Suprapubic skin (tissue), 4 donors: ENCODE data around the gene PLBD1. TPM values are rescaled to one million over a fixed set of nuclear protein-coding genes. Genes with fewer than 3 reads are reported as not detected.

Experiments used
- DNase-seq, 2 donors: peaks; one replicate each; pipeline ENCODE4 v3.0.0-alpha.2; 2019; ENCODE audit warnings: low spot score in 2 of 2
- H3K27ac ChIP-seq: fragments of 200-600 bp; sonication (generic); one replicate; pipeline ENCODE4 v1.5.1; 2019
- H3K27me3 ChIP-seq: fragments of 200-600 bp; sonication (generic); one replicate; pipeline ENCODE4 v1.5.1; 2019
- H3K36me3 ChIP-seq: fragments of 200-600 bp; sonication (generic); one replicate; pipeline ENCODE4 v1.5.1; 2019
- H3K4me1 ChIP-seq: fragments of 200-600 bp; sonication (generic); one replicate; pipeline ENCODE4 v1.5.1; 2019
- H3K4me3 ChIP-seq: fragments of 200-600 bp; sonication (generic); one replicate; pipeline ENCODE4 v1.5.1; 2019; ENCODE audit warnings: mild to moderate bottlenecking
- H3K9me3 ChIP-seq: fragments of 200-600 bp; sonication (generic); one replicate; pipeline ENCODE4 v1.5.1; 2019
- CTCF ChIP-seq, 2 donors: fragments of 200-600 bp in 1 of 2; fragments of 450-650 bp in 1 of 2; sonication (generic) in 1 of 2; IDR thresholded peaks; one replicate each; pipeline ENCODE4 v1.5.1; 2016 to 2019; ENCODE audit warnings: antibody characterized with exemption in 2 of 2, mild to moderate bottlenecking in 1 of 2, moderate library complexity in 1 of 2
- EP300 ChIP-seq: sonication (generic); formaldehyde crosslinking; IDR thresholded peaks from one replicate; pipeline ENCODE4 v1.6.1; 2017; ENCODE audit warnings: antibody characterized with exemption
- POLR2A ChIP-seq, 2 donors: fragments of 450-650 bp; IDR thresholded peaks; one replicate each; pipeline ENCODE4 v1.6.1; 2017; ENCODE audit warnings: antibody characterized with exemption in 2 of 2, mild to moderate bottlenecking in 2 of 2, moderate library complexity in 2 of 2
- POLR2AphosphoS5 ChIP-seq, 3 donors: sonication (generic); formaldehyde crosslinking; IDR thresholded peaks; one replicate each; pipeline ENCODE4 v1.6.1; 2017; ENCODE audit warnings: antibody characterized with exemption in 3 of 3
- WGBS: methylation state at CpG from one replicate; pipeline ENCODE4 v1.1.5; 2018; 5-methylcytosine and 5-hydroxymethylcytosine counted together
- total RNA-seq, 4 donors: library from RNA; depleted of rRNA; stranded (reverse); fragments of >200 nt; gene quantifications; one replicate each; pipeline ENCODE4 v1.1.0, GENCODE V29; 2016

The PLBD1 gene
- total RNA-seq, 4 donors from 2014 or later: 10.6 to 22.0 (median 18.1) TPM

GRCh38 chr12:14611640-14612203 lies 44.0 kb upstream of the PLBD1 start:
- WGBS: 93% methylated on average over 3 of the region's 3 CpGs
- TF ChIP-seq POLR2A (IDR thresholded peaks at IDR 0.05) (no peak), CTCF (IDR thresholded peaks at IDR 0.05) (no peak), POLR2AphosphoS5 (IDR thresholded peaks at IDR 0.05) (no peak), EP300 (no peak)
- no peak overlapping the region for H3K4me3 ChIP-seq

GRCh38 chr12:14607568-14607967 lies 39.9 kb upstream of the PLBD1 start:
- no peak overlapping the region for H3K27ac ChIP-seq
- DNase-seq: no peak
- H3K27me3 ChIP-seq: no peaks in the 10 kb centered on the region
- H3K4me1 ChIP-seq: no peaks in the 10 kb centered on the region
- no peak overlapping the region for H3K4me3 ChIP-seq
- no peak for TF ChIP-seq CTCF (IDR thresholded peaks at IDR 0.05)
- no peak for TF ChIP-seq POLR2A (IDR thresholded peaks at IDR 0.05)
- no peak for TF ChIP-seq EP300
- no peak for TF ChIP-seq POLR2AphosphoS5 (IDR thresholded peaks at IDR 0.05)
- H3K36me3 ChIP-seq: no peaks in the 10 kb centered on the region
- H3K9me3 ChIP-seq: peaks cover 41% of the 10 kb centered on the region

More at GRCh38 chr12:14611640-14612203, 44.0 kb upstream of the PLBD1 start:
- Histone ChIP-seq H3K4me1 (peaks cover 25% of the 10 kb centered on the region), H3K27ac (no peak overlapping the region), H3K36me3 (no peaks in the 10 kb centered on the region), H3K9me3 (peaks cover 22% of the 10 kb centered on the region), H3K27me3 (no peaks in the 10 kb centered on the region)
- no peak for DNase-seq

DNA sequence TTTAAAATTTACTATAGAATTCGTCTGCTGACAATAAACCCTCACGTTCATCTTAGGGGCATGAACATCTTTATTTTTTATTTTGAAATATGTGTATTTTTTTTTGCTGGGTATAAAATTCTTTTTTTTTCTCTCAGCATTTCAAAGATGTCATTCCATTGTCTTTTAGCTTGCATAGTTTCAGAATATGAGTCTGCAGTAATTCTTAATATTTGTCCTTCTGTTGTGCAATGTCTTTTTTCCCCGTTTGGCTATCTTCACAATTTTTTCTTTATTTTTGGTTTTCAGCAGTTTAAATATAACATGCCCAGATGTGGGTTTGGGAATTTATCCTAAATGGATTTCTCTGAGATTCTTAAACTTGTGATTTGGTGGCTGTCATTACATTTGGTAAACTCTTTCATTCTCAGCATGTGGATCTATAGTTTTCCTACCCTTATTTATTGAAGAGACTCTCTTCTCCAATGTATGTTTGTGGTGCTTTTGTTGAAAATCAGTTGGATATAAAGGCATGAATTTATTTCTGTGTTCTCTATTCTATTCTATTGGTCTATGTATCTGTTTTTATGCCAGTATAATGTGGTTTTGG lies 37.8 kb upstream of the PLBD1 start:
- H3K4me3 ChIP-seq: no peak overlapping the region
- peaks cover 32% of the 10 kb centered on the region for H3K9me3 ChIP-seq
- DNase-seq: no peak
- TF ChIP-seq EP300 (no peak), POLR2A (IDR thresholded peaks at IDR 0.05) (no peak), CTCF (IDR thresholded peaks at IDR 0.05) (no peak), POLR2AphosphoS5 (IDR thresholded peaks at IDR 0.05) (no peak)
- WGBS: 87% methylated on average over 3 of the region's 3 CpGs
- no peak overlapping the region for H3K27ac ChIP-seq
- H3K36me3 ChIP-seq: no peaks in the 10 kb centered on the region
- no peaks in the 10 kb centered on the region for H3K4me1 ChIP-seq
- H3K27me3 ChIP-seq: no peaks in the 10 kb centered on the region

- Histone ChIP-seq H3K27ac (no peak overlapping the region), H3K9me3 (peaks cover 20% of the 10 kb centered on the region), H3K36me3 (no peaks in the 10 kb centered on the region), H3K4me3 (no peak overlapping the region), H3K4me1 (no peaks in the 10 kb centered on the region), H3K27me3 (no peaks in the 10 kb centered on the region)
- no peak for DNase-seq
- WGBS: 79% methylated on average over 4 of the region's 4 CpGs
- TF ChIP-seq CTCF (IDR thresholded peaks at IDR 0.05) (no peak), EP300 (no peak), POLR2AphosphoS5 (IDR thresholded peaks at IDR 0.05) (no peak), POLR2A (IDR thresholded peaks at IDR 0.05) (no peak)
Measured at GRCh38 chr12:14601692-14602478, 34.2 kb upstream of the PLBD1 start.

DNA sequence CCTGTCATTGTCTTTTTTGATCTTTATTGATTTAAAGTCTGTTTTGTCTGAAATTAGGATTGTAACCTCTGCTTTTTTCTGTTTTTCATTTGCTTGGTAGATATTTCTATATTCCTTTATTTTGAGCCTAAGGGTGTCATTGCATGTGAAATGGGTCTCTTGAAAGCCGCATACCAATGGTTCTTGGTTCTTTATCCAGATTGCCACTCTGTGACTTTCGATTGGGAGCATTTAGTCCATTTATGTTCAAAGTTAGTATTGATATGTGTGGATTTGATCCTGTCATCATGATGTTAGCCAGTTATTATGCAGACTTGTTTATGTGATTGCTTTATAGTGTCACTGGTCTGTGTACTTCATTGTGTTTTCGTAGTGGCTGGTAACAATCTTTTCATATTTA lies 29.8 kb upstream of the PLBD1 start:
- WGBS: 87% methylated on average over 3 of the region's 3 CpGs
- H3K4me3 ChIP-seq: no peak overlapping the region
- H3K27me3 ChIP-seq: no peaks in the 10 kb centered on the region
- no peak overlapping the region for H3K27ac ChIP-seq
- H3K9me3 ChIP-seq: no peaks in the 10 kb centered on the region
- DNase-seq: no peak
- H3K4me1 ChIP-seq: no peaks in the 10 kb centered on the region
- no peak for TF ChIP-seq POLR2A (IDR thresholded peaks at IDR 0.05)
- TF ChIP-seq POLR2AphosphoS5 (IDR thresholded peaks at IDR 0.05): no peak
- no peak for TF ChIP-seq EP300
- TF ChIP-seq CTCF (IDR thresholded peaks at IDR 0.05): no peak
- H3K36me3 ChIP-seq: no peaks in the 10 kb centered on the region
